ENCODE data around the gene RGS6.

Gene RGS6

DNA sequence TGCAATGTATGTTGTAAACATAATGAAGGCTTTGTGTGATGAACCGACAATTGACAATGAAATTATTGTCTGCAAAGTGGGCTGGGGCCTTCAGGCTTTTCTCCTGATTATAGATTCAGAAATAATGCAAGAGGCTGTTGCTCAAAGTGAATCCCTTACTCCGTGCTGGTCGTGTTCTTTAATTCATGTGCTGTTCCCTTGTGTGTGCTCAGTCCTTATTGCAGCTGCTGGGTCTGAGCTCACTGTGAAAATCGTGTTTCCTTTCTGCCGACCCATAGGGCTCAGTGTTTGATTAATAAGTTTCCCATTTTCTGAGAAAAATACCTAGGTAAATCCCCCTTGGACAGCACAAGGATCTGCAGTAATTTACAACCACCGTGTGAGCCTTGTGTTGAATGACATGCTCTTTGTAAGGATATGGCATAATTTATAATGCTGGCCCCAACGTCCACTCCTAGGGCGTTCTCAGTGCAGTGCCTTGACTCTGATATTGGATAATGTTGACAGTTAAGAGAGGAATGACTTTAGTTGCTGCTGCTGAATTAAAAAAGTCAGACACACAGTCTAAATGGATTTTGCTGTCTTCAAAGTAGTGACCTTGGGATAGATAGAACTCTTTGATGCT lies 81.6 kb downstream of the RGS6 start:
- DNase-seq (ENCODE audit: low read depth, low spot score) = no peak

DNA sequence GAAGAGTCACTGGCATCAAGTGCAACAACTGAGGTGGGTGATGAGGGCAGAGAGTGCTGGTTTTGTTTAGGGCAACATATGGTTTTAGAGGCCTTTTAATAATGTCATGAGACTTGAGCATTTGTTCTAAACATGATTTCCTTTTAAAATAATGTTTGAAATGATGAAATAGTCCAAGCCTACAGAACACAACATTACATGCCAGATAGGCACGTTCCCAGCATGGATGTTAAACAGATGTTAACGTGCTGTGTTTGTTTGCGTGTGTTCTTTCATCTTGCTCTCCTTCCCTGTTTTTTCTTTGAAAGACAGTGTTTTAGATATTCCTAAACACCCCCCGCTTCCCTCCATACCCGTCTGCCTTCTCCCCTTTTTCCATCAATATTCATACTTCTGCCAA lies 82.3 kb downstream of the RGS6 start:
- no peak for DNase-seq (ENCODE audit: low read depth, low spot score)

DNA sequence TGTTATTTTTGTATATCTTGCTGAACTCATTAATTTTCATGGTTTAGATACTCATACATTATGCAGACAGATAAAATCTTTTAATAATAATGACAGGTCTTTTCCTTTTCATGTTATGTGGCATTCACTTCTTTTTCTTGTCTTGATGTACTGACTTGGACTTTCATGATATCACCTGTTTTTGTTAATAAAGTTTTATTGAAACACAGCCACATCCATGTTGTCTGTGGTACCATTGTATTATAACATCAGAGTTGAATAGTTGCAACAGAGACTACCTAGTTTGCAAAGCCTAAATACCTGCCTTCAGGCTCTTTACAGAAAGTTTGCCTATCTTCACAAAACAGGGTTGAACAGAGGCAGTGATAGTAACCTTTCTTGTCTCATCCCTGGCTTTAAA lies 85.1 kb downstream of the RGS6 start:
- DNase-seq (ENCODE audit: low read depth, low spot score) = no peak

DNA sequence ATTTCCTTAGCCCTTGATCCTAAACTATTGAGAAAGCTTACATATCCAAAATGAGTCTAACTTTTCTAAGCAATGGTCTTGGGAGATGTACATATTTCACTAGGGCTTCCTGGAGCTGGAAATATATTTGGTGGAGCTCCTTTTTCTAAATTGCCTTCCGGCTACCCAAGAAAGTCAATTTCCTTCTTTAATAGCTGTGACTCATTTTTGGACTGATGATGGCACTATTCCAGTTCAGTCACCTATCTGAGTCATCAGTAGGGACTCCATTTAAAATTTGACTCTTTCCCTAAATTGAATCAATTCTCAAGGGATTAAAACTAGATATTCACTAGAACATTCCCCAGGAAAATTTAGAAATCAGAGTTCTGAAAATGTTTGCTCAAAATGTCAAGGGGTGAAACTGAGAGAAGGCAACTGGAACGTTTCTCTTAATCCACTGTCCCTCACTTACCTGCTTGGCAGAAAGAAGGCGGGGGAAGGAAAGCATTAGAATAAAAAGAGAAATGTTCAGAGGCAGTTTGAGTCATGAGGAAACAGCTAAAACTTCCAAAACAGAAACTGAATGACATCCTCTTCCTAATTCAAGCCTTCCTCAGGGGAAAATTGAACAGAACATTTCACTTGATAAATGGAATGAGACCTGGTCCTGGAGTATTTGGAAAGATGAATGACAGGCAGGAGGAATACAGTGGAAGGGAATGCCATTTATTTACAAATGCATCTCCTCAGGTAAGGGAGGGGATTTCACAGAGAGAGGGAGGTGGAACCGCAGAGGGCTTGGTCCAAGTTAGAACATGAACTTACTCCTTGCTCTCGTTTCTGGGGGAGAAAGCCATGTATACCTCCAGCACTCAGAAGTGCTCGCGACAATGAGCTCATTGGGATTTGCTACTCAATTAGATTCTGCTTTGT lies 91.2 kb downstream of the RGS6 start:
- DNase-seq (ENCODE audit: low read depth, low spot score) = no peak

DNA sequence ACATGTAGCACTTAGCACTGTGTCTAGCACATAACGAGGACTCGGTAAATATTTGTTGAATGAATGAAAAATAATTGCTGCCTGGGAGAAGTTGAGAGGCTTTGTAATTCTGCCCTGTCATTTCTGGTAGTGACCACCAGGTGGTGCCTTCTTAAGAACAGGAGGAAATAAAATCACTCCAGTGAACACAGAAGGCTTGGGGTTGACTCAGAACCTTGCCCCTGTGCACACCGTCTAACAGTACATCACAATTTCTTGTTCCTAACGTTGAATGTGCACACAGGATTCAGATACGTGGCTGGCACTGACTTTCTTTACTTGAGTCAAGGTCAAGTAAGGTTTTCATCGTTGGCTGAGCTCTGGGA lies 91.8 kb downstream of the RGS6 start:
- peak; percentile 54 for DNase-seq (ENCODE audit: low read depth, low spot score)

DNA sequence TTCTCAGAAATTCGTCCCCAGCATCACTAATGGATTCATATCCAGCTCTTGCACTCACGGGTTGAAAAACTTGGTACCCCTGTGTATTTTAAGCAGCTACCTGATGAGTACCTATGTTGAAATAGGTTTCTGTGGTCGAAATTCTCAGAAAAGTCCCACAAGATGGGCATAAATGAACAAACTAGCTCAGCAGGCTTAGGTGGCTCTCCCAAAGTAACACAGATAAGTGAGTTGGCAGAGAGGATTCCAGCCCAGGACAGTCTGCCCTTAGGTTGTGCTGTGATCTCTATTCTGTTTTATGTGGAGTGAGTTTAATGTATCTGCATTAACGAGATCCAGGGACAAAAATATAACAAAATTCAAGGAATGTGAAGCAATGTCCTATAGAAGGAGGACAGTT lies 92.3 kb downstream of the RGS6 start:
- no peak for DNase-seq (ENCODE audit: low read depth, low spot score)

DNA sequence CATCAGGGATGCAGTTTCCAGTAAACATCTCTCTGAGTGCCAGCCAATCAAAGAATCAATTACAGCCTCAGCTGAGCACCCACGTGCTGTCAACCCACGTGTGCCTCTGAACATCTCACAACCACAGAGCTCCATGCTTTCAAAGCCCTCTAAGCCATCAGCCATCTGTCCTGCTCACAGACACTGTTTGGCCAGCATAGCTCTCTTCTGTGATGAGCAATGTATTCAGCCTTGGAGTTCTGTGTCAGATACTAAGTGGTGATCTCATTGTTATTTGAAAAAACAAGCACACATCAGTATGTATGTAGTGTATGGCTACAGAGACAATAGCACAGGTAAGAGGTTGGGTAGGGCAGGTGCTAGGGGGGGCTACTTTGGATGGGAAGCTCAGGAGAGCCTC lies 94.3 kb downstream of the RGS6 start:
- DNase-seq (ENCODE audit: low read depth, low spot score) = no peak

DNA sequence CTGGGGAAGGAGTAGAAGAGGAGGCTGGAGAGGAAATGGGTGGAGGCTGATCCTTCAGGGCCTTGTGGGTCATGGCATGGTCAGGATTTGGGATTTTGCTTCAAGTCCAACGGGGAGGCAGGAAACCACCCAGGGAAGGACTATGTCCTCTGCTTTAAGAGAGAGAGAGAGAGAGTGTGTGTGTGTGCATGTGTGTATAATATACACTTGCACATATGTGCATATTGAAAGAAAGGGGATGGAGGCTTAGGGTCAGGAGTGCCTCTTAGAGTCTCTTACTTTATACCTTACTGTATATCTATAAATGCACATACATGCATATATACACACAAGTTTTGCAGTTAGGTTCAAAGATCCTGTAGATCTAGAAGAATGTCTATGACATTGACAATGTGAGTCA lies 94.8 kb downstream of the RGS6 start:
- no peak for DNase-seq (ENCODE audit: low read depth, low spot score)

DNA sequence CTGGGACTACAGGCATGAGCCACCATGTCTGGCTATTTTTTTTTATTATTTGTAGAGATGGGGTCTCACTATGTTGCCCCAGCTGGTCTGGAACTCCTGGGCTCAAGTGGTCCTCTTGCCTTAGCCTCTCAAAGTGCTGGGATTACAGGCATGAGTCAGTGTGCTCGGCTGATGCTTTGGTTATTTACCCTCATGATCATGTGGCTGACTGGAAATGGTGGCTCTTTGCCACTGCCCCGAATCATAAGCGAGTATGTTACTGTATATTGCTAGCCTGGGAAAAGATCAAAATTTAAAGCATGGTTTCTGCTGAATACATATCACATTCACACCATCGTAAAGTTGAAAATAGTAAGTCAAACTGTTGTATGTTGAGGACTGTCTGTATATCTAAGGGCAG lies 101.1 kb downstream of the RGS6 start:
- no peak for DNase-seq (ENCODE audit: low read depth, low spot score)

DNA sequence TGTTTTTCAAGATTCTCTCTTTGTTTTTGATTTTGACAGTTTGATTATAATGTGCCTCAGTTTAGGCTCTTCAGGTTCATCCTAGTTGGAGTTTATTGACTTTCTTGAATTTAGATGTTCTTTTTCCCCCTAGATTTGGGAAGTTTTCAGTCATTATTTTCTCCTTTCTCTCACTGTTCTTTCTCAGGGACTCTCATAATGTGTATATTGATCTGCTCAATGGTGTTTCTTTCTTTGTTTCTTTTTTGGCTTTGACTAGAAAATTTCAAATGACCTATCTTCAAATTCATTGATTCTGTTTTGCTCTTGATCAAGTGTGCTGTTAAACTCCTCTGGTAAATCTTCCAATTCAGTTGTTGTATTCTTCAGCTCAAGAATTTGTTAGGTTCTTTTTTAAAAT lies 108.3 kb downstream of the RGS6 start:
- DNase-seq (ENCODE audit: low read depth, low spot score) = no peak

DNA sequence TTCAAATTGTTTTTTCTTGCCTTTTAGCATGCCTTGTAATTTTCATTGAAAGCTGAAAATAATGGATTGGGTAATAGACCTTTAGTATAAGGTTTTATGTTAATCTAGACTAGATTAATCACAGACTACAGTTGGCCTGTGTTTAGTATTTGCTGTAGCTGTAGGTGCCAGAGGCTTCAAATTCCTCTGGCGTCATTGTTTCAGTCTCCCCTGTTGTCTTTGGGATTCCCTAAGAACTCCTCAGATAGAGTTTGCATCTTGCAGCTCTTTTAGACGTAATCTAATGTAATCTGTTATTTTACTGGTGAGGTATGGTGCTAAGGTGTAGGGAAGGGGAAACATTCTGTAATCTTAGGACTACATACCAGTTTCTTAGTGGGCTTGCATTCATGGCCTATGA lies 113.0 kb downstream of the RGS6 start:
- peak; percentile 22 for DNase-seq (ENCODE audit: low read depth, low spot score)

DNA sequence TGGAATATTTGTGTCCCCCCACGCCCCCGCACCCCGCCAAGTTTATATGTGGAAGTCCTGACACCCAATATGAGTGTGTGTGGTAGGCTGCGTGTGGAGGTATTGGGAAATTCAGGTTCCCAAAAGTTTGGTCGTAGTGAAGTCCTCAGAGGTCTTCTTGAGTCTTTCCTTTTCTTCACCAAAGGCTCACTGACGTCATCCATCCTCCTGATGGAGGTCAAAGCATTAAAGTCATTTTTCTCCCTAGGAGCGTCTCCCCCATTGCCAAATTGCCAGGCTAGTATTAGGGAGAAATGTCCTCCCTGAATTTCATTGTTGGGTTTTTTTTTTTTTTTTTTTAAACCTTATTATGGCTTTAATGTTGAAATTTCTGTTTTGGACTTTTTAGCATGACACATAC lies 113.7 kb downstream of the RGS6 start:
- DNase-seq (ENCODE audit: low read depth, low spot score) = no peak

DNA sequence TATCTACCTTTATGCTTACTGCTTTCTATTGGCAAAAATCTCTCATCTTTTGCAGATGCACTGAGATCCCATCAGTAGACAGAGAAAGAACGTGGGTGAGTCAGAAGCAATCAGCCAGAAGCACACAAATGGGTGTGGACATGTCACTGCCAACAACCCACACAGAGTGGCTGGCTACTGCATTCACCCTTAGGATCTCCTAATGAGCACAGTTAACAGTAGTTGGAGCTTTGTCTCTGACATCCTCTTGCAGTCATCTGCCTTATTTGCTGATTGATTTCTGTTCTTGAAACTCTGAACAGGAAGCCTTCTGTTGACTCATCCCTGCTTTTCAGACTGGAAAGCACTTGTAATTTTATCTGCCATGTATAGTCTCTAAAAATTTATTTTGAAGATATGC lies 117.2 kb downstream of the RGS6 start:
- no peak for DNase-seq (ENCODE audit: low read depth, low spot score)

DNA sequence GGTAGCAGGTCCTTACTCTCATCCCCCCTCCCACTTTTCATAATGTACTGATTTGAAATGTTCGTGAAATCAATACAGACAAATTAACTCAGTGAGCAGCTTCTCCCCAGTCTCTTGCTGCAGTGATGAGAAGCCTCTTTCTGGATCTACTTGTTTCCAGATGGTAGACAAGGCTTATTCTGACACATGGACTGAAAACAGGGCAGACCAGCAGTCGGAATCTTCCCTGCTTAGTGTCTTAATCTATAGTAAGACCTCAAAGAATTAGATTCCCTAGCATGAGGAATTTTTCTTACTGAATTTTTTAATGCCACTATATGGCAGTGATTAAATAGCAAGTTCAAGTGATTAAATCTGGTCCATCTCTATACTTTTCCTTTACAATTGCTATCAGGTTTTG lies 120.1 kb downstream of the RGS6 start:
- DNase-seq (ENCODE audit: low read depth, low spot score) = no peak

DNA sequence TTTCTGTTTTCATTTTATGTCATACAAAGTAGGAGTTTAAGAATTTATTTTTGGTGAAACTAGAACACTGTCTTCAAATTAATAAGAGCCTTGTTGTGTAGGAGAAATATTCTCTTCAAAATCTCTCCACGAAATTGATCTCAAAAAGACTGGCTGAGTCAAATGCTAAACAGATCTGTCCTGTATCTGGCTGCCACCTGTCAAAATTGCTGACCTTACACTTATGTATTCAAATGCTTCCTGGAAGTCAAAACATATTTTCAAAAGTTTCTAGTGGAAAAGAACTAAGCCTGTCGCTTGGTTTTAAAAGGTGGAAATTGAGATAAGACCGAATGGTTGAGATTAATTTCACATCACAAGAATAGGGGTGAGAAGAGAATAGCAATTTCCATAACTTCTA lies 121.4 kb downstream of the RGS6 start:
- DNase-seq (ENCODE audit: low read depth, low spot score) = no peak

DNA sequence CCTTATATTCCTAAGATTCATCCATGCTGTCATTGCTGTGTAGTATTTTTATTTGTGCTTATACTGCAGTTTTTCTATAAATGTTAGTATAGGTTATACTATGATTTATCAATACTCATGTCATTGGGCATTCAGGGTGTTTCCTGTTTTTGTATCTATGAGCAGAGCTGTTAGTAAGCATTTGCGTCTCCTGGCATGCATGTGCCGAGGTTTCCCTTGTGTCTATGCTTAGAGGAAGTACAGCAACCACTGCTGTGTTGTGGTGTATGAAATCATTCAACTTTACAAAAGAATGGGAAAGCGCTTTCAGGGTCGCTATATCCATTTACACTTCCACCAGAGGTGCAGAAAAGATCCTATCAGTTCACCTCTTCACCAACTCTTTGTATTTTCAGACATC lies 122.7 kb downstream of the RGS6 start:
- no peak for DNase-seq (ENCODE audit: low read depth, low spot score)

DNA sequence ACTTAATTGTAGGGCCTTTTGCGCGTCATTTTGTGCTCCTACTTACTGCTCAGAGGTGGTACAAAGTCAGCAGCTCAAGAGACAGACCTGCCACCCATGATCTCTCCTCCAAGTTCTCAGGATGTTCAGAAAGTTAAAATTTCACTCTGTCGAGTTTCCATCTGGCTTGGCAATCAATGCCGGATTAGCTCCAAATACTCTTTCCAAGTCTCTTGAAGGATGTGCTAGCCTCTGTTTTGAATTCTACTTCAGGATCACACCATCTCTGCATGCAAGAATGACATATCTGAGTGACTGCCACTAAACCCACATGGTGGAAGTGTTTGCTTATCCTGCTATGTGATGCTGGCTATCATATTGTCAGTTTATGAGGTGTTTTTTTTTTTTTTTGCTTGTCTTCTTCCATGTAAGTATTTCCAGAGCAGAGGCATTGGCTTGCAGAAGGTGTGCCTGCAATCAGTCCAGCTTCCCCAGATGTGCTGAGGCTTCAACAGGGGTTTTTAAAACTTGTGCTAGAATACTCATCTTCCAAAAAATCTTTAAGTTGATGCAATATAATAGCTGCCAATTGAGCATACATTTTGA lies 125.6 kb downstream of the RGS6 start:
- no peak for DNase-seq (ENCODE audit: low read depth, low spot score)

DNA sequence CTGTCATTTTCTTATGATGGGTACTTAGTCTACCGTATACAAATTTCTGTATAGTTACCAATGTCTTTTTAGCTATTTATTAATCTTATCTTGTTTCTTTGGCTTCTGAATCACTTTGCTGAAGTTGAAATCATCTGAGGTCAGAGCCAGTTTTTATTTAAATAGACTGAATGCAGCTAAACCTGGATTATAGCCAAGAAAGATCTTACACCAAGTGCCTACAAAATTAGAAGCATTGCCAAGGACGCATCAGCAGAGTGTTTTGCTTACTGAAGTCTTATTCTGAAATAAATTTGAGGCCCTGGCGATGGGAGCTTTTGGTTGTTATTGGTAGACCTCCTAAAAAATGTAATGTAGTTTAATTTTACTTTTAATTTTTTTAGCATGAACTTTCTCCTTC lies 128.2 kb downstream of the RGS6 start:
- DNase-seq (ENCODE audit: low read depth, low spot score) = no peak

DNA sequence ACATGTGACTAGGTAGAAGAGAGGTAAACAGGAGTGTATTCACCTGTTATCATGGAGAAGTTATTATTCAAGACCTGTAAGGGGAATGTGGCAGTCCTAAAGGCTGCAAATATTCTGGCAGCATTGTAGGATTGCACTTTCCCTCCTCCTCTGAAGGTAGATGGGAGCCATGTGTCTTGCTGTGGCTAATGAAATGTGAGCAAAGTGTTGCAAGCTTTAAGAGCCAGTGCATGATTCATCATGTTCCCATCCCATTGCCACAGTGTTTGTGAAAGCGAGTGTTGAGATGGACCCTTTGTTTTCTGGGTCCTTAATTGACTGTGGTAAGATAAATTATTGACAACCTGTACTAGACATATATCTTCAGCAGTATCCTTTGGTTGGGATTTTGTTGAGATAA lies 128.7 kb downstream of the RGS6 start:
- no peak for DNase-seq (ENCODE audit: low read depth, low spot score)

DNA sequence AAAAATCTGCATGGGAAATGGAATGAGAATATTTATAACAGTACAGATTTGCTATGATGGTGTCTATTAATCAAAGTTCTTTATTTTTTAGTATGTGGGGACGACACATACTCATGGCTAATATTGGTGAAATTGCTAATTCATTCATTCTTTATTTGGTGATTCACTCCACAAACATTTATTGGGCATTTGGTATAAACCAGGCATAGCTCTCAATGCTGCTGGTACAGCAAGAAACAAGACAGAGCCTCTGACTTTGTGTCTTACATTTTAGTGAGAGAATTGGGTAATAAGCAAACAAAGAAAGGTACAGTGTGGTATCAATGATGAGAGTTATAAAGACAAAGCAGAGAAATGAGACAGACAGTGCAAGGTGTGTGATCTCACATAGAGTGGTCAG lies 129.5 kb downstream of the RGS6 start:
- no peak for DNase-seq (ENCODE audit: low read depth, low spot score)

DNA sequence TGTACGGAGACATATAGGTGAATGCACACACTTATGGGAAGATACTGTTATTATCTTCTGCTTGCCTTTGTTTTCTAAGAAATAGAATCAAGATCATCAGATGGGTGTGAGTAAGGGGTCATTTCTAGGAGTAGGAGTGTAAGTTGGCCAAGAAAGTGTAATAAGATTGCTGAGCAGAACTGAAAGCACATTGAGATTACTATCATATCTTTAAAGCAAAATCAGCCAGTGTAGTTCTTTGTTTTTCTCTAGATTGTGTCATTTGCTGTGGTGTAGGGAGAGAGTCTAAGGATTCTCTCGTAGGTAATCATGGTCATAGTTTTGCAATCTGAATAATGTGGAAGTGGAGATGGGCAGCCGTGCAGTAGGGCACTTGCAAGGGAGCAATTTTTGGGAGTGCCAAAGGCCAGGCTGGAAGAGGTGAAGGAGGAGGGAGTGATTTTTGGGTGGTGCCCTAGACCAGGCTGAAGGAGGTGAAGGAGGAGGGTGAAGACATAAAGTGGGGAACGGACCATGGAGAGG lies 131.6 kb downstream of the RGS6 start:
- DNase-seq (ENCODE audit: low read depth, low spot score) = no peak

DNA sequence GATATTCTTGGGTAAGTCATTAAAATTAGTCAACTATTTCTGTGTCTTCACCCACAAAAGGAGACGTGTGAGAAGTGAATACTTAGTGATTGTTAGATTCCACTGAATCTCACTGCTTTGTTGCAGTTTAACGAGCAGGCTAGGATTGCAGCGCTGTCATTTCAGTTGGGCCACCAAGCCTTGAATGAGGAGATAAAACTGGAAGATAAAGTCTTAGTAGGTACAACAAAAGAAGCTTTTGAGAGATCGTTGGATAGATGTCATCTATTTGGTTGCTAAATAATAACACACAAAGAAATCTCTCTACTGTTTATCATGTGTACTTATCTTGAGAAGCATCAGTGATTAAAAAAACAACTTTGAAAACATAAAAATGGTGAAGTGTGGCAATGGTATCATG lies 132.3 kb downstream of the RGS6 start:
- no peak for DNase-seq (ENCODE audit: low read depth, low spot score)

DNA sequence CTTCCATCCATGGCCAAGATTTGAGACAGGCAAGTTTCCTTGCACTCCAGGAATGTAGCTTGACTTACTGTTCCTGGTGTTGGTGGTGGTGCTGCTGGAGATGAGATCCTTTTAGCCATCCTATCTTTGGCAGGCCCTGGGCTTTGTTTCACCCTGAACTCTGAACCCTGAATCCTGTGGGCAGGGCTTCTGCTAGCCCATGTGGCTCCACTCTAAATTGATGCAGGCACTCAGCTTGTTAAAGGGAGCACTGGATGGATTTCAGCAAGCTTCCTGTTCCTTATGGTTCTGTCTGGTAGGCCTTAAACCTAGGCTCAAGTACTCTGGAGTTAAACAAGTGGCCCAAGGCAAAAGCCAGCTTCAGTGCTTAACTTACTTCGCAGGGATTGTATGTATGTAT lies 138.2 kb downstream of the RGS6 start:
- DNase-seq (ENCODE audit: low read depth, low spot score) = no peak

Data from ELF-1 (cell line).